Measurements from ENCODE around the gene CDYL.

Gene CDYL

GRCh38 chr6:4935975-4936680 is 159.9 kb downstream of the CDYL start:
- DNase-seq (ENCODE audit: low spot score), result no peak

- DNase-seq (ENCODE audit: low spot score), result peak; percentile 65
Measured at GRCh38 chr6:4936681-4937041, 160.5 kb downstream of the CDYL start.

GRCh38 chr6:4937414-4937813 is 161.2 kb downstream of the CDYL start:
- no peak for DNase-seq (ENCODE audit: low spot score)

DNA sequence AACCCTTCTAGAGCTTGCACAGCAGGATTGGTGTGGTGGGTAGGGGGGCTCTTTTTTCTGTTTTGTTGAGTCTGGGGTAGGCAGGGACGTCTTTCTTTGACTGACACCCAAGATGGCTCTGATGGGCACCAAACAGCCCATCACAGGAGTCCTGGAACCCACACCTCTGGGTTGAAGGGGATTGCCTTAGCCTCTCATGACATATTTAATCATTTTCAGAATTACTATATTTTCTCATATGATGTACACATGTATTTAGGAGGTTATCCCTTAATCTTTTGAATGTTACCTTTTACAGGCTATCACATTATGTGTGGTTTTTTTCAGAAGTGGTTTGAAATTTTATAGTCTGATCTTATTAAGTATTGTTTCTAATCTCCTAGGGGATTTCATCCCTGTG is 163.0 kb downstream of the CDYL start:
- no peak for DNase-seq (ENCODE audit: low spot score)

- DNase-seq (ENCODE audit: low spot score), result no peak
Measured at GRCh38 chr6:4940416-4940815, 164.2 kb downstream of the CDYL start.

- peak; percentile 86 for DNase-seq (ENCODE audit: low spot score)
Measured at GRCh38 chr6:4941782-4942672, 165.8 kb downstream of the CDYL start.

- DNase-seq (ENCODE audit: low spot score), result no peak
Measured at GRCh38 chr6:4942673-4943009, 166.4 kb downstream of the CDYL start.

DNA sequence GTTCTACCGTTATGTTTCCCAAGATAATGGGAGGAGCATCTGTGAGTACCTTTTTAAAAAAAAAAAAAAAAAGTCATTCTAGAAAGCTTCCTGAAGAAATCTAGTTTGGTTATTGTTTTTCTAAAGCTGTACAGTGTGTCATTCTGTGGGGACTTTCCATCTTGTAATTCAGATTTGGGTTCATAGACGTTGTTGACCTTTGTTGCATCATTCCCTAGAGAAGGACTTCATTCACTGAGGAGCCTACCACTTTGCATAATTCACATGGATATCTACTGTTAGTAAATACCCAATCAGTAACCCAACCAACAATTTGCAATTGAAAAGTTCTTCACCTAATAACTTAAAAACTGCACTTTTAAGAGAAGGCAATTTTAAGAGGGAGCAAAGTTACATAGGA is 167.5 kb downstream of the CDYL start:
- no peak for DNase-seq (ENCODE audit: low spot score)

DNA sequence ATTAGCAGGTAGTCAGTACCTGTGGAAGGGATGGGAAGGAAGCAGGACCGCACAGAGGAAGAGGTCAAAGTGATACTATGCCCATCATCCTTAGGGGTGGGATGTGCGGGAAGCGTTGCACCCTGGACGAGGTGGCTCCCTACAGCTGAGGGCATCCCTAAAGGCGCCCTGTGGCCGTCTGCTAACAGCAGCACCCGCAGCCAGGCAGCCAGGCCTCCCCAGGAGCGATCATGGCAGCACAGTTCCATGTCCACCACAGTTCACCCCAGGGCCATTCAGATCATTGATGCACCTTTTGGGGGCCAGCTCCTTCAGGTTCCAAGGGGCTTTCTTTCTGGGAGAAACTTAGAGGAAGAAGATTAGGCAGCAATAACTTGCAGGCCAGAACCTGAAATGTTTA is 168.1 kb downstream of the CDYL start:
- no peak for DNase-seq (ENCODE audit: low spot score)

DNA sequence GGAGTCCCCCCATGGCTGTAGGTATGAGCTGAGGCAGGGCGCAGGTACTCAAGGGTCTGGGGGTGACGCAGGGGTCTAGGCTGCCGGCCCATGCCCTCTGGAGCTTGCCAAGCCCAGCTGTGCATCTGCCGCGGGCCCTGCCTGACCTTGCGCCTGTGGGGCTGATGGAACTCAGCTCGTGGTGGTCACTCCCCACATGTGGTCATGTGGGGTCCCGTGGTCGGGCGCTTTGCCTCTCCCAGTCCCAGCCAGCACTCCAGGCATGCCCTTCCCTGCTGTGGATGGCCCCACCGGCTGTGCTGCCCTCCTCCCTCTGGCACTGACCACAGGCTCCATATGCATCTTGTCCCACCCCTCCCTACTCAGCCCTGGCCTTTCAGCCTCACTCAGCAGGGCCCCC is 170.3 kb downstream of the CDYL start:
- DNase-seq (ENCODE audit: low spot score), result no peak

DNA sequence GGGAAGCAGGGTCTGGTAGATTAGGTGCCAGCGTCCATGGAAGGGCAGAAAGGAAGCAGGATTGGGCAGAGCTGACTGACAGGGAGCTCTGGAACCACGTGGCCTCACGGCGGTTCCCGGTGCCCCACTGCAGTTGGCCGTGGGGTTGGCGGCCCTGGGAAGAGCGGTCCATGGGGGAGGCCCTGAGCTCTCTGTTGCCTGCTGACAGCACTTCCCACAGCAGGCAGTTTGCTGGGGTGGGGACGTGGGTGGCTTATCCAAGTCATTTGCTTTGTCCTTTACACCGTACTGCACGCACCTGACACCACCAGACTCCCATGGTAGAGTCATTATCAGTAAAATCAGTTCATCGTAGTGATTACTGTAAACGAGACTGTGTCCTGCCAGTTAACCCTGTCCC is 171.5 kb downstream of the CDYL start:
- no peak for DNase-seq (ENCODE audit: low spot score)

DNA sequence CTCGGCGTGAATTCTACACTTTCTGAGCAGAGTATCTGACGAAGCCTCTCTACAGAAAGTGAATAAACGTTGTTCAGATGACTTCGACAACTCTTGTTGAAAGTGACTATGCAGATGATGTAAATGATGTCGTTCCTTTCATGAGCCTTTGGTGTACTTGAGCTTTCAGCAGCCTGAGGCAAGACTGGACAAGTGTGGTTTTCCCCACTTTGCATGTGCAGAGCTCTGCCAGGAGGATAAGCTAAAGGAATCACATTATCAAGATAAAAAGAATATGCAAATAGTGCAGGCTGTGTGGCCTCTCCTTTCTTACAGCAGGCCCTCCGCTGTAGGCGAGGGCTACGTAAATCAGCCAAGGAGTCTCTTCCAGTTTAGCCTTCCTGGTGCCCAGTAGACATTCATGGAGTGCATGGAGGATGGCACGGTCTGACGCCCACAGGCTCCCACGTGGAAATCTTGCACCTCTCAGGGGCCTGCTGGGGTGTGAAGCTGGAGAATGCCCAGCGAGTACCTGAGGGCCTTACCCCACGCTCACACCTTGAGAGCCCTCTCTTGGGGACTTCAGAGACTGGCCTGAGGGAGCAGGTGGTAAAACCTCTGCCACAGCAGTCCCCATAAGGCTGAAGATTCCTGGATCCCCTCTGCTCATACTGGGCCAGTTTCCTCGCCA is 172.7 kb downstream of the CDYL start:
- no peak for DNase-seq (ENCODE audit: low spot score)

DNA sequence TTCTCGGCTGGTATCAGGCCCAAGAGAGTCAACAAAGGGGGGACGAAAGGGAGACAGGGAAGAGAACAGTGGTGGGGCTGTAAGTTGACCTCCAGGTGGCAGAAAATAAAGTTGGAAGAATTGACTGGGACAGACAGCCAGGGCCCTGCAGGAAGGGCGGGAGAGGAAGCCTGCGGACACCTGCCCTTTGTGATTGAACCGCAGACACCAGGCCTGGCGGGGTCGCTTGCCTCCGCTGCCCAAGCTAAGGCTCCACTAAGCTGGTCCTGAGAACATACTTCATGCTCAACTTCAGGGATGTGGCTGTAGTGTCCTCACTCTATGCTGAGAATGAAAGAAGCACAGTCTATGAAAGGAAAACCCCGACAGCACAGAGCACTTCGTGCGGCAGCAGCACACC is 173.9 kb downstream of the CDYL start:
- no peak for DNase-seq (ENCODE audit: low spot score)

DNA sequence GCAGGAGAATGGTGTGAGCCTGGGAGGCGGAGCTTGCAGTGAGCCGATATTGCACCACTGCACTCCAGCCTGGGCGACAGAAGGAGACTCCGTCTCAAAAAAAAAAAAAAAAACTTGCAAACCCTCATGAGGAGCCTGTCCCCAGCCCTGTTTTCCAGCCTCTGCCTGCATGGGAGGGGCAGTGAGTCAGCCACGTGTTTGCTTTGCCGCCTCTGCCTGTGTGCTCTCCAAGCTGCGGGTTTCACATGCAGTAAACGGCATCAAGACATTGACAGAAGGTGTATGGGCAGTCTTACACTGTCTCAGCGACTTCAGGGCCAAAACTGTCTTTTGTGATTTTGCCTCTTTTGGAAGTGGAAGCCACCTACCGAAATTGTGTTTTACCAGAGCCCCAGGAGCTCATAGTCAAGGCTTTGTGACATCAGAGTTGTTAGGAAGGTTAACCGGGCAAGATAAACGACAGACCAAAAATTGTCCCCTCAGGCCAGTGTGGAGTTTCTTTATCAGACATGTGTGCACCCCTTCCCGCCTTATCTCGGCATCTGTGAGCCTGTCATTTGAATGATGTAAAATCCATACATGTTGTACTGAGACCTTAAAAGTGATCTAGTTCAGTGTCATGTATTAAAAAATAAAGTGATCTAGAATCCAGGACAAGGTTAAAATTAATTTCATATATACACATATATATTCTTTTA is 174.8 kb downstream of the CDYL start:
- no peak for DNase-seq (ENCODE audit: low spot score)

- no peak for DNase-seq (ENCODE audit: low spot score)
Measured at GRCh38 chr6:4953440-4953839, 177.2 kb downstream of the CDYL start.

DNA sequence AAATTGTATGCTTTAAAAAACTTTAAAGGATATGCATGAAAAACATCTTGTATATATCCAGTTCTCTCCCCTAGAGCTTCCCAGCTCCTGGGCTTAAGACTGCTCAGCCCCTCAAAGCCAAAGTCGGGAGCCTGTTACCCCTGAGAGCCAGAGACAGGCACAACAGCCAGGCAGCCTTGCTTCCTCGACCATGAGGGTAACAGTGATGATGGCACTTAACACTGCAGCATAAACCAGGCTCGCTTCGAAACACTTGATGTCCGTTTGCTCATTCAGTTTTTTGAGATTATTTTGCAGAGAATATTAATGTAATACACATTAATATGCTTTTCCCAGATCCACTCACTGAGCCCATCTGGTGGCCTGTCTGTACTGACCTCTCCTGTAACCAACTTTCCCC is 180.4 kb downstream of the CDYL start:
- no peak for DNase-seq (ENCODE audit: low spot score)

GRCh38 chr6:4957521-4958231 is 181.5 kb downstream of the CDYL start:
- peak; percentile 17 for DNase-seq (ENCODE audit: low spot score)

DNA sequence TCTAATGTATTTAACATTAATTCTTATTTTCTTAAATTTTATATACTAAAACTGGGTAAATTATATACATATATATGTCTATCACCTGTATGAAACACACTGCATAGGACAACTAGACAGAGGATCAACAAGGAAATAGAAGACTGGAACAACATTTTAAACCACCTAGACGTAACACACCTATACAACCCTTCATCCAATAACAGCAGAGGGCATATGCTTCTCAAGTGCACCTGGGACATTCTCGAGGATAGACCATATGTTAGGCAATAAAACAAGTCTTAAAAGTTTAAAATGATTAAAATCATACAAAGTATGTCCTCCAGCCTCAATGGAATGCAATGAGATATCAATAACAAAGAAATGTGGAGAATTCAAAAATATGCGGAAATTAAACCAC is 182.4 kb downstream of the CDYL start:
- no peak for DNase-seq (ENCODE audit: low spot score)

- DNase-seq (ENCODE audit: low spot score), result no peak
Measured at GRCh38 chr6:4961322-4962168, 185.3 kb downstream of the CDYL start.

DNA sequence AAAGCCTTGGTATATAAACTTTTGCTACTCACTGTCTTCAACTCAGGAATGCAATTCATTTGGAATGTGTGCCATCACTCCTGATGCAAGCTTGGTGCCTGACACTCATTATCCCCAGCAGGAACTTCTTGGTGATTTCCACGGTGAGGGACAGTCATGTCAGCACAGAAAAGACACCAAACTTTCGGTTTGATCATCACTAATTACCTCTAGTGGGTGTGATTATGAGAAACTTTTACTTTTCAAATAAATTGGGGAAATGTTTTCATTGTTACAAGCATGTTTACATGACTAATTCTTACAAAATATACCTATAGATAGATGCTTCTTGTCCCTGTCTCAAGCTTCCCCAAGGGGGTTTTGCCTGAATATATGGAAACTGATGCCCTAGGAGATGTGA is 186.7 kb downstream of the CDYL start:
- DNase-seq (ENCODE audit: low spot score), result no peak

All from hepatic stellate cell (primary cell).